Testis (tissue), 2 donors: ENCODE data around the gene NDUFA3.

Experiments
- POLR2A ChIP-seq: fragments of 450-650 bp; IDR thresholded peaks from one replicate; pipeline ENCODE4 v1.6.1; 2017; ENCODE audit warnings: antibody characterized with exemption, mild to moderate bottlenecking, moderate library complexity
- TF ChIP-seq, protein P1 (sequence below), 3 experiments: fragments of 450-650 bp in 2 of 3; fragments of 200-600 bp in 1 of 3; sonication (generic) in 1 of 3; IDR thresholded peaks; one replicate each; pipeline ENCODE4 v1.5.1; 2016 to 2019; ENCODE audit warnings: antibody characterized with exemption in 3 of 3, mild to moderate bottlenecking in 2 of 3, moderate library complexity in 1 of 3

DNA sequence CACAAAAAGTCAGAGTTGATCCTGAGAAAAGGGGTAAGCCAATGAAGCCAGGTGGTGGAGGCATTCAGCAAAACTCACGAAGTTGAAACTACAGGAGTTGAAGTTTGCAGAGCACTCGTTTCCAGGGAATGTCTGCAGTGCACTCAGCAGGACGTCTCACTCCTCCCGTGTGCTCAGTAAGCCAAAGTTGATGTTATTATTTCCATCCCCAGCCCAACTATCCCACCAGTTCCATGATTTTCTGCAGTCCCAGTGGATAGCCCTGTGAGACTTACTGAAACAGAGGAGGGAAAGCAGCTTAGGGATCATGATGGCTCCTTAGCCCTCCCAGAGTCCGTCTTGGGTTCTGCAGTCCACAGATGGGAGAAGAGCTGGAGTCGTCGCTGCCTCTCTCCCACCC is 21.6 kb upstream of the NDUFA3 start, which contains the start of gene TARM1:
- TF ChIP-seq, protein P1, sequence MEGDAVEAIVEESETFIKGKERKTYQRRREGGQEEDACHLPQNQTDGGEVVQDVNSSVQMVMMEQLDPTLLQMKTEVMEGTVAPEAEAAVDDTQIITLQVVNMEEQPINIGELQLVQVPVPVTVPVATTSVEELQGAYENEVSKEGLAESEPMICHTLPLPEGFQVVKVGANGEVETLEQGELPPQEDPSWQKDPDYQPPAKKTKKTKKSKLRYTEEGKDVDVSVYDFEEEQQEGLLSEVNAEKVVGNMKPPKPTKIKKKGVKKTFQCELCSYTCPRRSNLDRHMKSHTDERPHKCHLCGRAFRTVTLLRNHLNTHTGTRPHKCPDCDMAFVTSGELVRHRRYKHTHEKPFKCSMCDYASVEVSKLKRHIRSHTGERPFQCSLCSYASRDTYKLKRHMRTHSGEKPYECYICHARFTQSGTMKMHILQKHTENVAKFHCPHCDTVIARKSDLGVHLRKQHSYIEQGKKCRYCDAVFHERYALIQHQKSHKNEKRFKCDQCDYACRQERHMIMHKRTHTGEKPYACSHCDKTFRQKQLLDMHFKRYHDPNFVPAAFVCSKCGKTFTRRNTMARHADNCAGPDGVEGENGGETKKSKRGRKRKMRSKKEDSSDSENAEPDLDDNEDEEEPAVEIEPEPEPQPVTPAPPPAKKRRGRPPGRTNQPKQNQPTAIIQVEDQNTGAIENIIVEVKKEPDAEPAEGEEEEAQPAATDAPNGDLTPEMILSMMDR (IDR thresholded peaks at IDR 0.05) = no peak
- no peak for TF ChIP-seq POLR2A
